HG02610 (cell line): ENCODE measurements around the gene PYGB.
"Not testable (repeated sequence)": the region's sequence is repeated elsewhere in the genome, so short reads cannot be mapped to it uniquely, and the experiment has no call there.

Experiments used
- ATAC-seq: cut with Tn5 transposase; IDR thresholded peaks from one replicate; pipeline ENCODE4 v1.9.1; 2021; ENCODE audit warnings: mild to moderate bottlenecking, moderate library complexity; ENCODE audit not compliant: unreplicated experiment

Gene PYGB

GRCh38 chr20:25325997-25326396 is 78.1 kb downstream of the PYGB start:
- no peak for ATAC-seq

GRCh38 chr20:25327521-25328235 is 79.8 kb downstream of the PYGB start:
- no peak for ATAC-seq

GRCh38 chr20:25328954-25329498 is 81.1 kb downstream of the PYGB start:
- no peak for ATAC-seq

- not testable (repeated sequence) for ATAC-seq
Measured at GRCh38 chr20:25334972-25335371, 87.1 kb downstream of the PYGB start.

GRCh38 chr20:25336561-25337422 is 88.9 kb downstream of the PYGB start:
- ATAC-seq: no peak

- no peak for ATAC-seq
Measured at GRCh38 chr20:25338112-25339023, 90.5 kb downstream of the PYGB start.

- ATAC-seq: no peak
Measured at GRCh38 chr20:25339608-25340007, 91.7 kb downstream of the PYGB start.

GRCh38 chr20:25340380-25340779 is 92.5 kb downstream of the PYGB start:
- ATAC-seq: no peak

GRCh38 chr20:25341716-25342680 is 94.1 kb downstream of the PYGB start:
- ATAC-seq: no peak

GRCh38 chr20:25344634-25345033 is 96.7 kb downstream of the PYGB start:
- ATAC-seq: no peak

GRCh38 chr20:25345721-25346120 is 97.8 kb downstream of the PYGB start:
- no peak for ATAC-seq

- no peak for ATAC-seq
Measured at GRCh38 chr20:25346349-25346748, 98.5 kb downstream of the PYGB start.
